Upper lobe of right lung (tissue), 1 donor: ENCODE results near the gene MYH9. TPM values are rescaled to one million over a fixed set of nuclear protein-coding genes. Genes with fewer than 3 reads are reported as not detected.

Experiments used
- ATAC-seq: fragments of 200-7000 bp; cut with Tn5 transposase; one replicate; pipeline ENCODE4 v1.9.1; 2020; ENCODE audit warnings: mild to moderate bottlenecking, moderate library complexity
- DNase-seq: peaks from one replicate; pipeline ENCODE4 v3.0.0-alpha.2; 2020
- H3K27ac ChIP-seq: fragments of 200-600 bp; one replicate; pipeline ENCODE4 v1.8.0; 2022
- H3K27me3 ChIP-seq: fragments of 200-600 bp; one replicate; pipeline ENCODE4 v1.8.0; 2022; ENCODE audit warnings: mild to moderate bottlenecking
- H3K36me3 ChIP-seq: fragments of 200-600 bp; one replicate; pipeline ENCODE4 v1.8.0; 2022
- H3K4me1 ChIP-seq: fragments of 200-600 bp; one replicate; pipeline ENCODE4 v1.8.0; 2022
- H3K4me3 ChIP-seq: fragments of 200-600 bp; one replicate; pipeline ENCODE4 v1.8.0; 2022; ENCODE audit warnings: mild to moderate bottlenecking
- H3K9me3 ChIP-seq: fragments of 200-600 bp; one replicate; pipeline ENCODE4 v1.8.0; 2022
- CTCF ChIP-seq: fragments of 200-600 bp; IDR thresholded peaks from one replicate; pipeline ENCODE4 v1.8.0; 2022; ENCODE audit warnings: antibody characterized with exemption
- intact Hi-C: fragments of 100-400 bp; cut with DNase I; formaldehyde crosslinking; loops from one replicate; pipeline ENCODE4 v1.11.0; 2022
- total RNA-seq: library from RNA; stranded (reverse); fragmentation: NEBNext Ultra II Directional; extraction: Animal tissue kit (Norgen Biotek cat#: 25700); gene quantifications from one replicate; pipeline ENCODE4 v1.2.1, GENCODE V29; 2021
- donor health status: DM: no; HTN: yes; CAD: no; lungs with severe emphysema.

MYH9 gene
- total RNA-seq, 1 donor from 2014 or later, result 842 TPM

DNA sequence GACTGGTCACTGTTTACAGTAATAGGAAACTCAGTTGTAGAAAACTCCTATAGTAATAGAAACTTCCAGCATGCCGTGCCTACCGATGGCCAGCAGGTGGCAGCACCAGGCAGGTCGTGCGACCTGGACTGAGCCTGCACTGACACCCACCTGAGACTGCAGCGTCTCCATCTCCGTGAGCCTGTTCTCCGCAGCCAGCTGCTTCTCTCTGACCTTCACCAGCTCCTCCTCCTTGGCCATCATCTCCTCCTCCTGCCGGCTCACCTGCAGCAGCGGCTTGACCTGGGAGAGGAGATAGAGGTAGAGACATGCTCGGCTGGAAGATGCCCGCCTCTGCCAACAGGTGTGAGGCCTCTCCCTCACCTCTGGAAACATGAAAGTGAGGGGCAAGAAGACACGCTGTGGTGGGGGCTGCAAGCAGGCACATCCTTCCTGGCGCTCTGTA is 86.4 kb downstream of the MYH9 start:
- peak; percentile 85 for DNase-seq
- ATAC-seq, result peak; percentile 78
- intact Hi-C loops, result loop anchor here (5.0 kb wide), 1 partner anchor 166 kb away; no protein-coding TSS in a partner anchor
- Histone ChIP-seq H3K27ac (no peak overlapping the region), H3K4me3 (no peak overlapping the region), H3K27me3 (no peaks in the 10 kb centered on the region), H3K36me3 (peaks cover 100% of the 10 kb centered on the region), H3K4me1 (no peaks in the 10 kb centered on the region), H3K9me3 (no peaks in the 10 kb centered on the region)
- TF ChIP-seq CTCF, result peak; percentile 95

DNA sequence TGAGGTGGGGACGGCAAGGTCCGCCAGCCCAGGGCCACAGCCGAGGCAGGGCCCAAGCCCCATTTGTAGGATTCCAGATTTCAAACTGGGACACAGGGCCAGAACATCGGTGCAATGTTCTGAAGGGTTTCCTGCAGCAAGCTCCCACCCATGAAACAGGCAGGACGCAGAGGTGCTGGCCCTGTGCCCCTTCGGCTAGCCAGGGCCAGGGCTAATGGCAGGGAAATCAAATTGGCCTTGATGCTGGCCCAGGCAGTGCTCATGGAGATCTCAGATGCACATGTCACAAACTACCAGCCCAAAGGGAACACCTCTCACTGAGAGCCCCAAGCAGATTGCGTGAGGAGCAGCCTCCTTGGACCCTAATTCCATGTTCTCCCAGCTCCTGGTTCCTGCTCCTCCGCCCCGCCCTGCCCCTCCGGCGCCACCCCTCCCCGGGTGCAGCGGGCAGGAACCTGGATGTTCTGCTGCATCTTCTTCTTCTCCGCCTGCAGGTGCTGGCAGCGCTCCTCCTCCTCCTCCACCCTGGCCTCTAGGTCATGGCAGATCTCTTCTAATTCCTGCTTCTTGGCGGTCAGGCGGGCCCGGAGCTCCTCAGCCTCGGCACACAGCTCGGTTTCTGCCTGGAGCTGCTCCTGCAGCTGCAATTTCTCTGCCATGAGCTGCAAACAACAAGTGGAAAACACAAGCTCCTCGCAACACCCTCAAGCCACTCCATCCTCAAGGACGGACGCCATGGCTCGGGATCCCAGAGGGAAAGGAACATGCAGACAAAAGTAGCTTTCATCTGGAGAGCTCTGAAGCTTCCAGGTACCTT is 87.2 kb downstream of the MYH9 start:
- H3K4me1 ChIP-seq, result no peaks in the 10 kb centered on the region
- no peaks in the 10 kb centered on the region for H3K9me3 ChIP-seq
- H3K27ac ChIP-seq, result peak overlapping the region; percentile 11
- DNase-seq (peak; percentile 55), ATAC-seq (no peak)
- intact Hi-C loops, result loop anchor here (5.0 kb wide), 1 partner anchor 167 kb away; no protein-coding TSS in a partner anchor
- no peak for TF ChIP-seq CTCF
- H3K36me3 ChIP-seq, result peaks cover 100% of the 10 kb centered on the region
- H3K4me3 ChIP-seq, result no peak overlapping the region
- H3K27me3 ChIP-seq, result no peaks in the 10 kb centered on the region

- intact Hi-C loops, result loop anchor here (5.0 kb wide), 1 partner anchor 167 kb away; no protein-coding TSS in a partner anchor
- DNase-seq, result no peak
- H3K27ac ChIP-seq, result no peak overlapping the region
These were observed 87.9 kb downstream of the MYH9 start for GRCh38 chr22:36299911-36300310.

DNA sequence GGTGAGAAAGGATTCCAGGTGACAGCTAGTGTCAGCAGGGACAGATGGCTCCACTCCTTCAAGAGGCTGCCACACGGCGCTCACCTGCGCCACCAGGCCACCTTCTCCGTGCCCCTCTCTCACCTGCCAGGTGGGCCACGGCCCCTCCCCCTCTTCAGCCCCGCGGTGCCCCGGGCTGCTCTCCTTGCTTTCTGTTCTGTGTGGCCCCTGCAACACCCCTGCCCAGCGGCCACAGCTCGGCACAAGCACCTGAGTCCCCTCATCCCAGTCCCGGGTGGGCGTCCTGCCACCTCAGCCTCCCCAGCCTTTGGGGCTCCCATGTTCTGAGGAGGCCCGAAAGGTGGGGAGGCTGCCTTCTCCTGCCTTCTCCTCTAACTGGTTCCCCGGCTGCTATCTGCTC is 88.5 kb downstream of the MYH9 start:
- H3K4me3 ChIP-seq, result no peak overlapping the region
- intact Hi-C loops, result no loop called here
- no peaks in the 10 kb centered on the region for H3K9me3 ChIP-seq
- ATAC-seq (no peak), DNase-seq (no peak)
- H3K36me3 ChIP-seq, result peaks cover 100% of the 10 kb centered on the region
- H3K27me3 ChIP-seq, result no peaks in the 10 kb centered on the region
- no peaks in the 10 kb centered on the region for H3K4me1 ChIP-seq
- TF ChIP-seq CTCF, result no peak
- no peak overlapping the region for H3K27ac ChIP-seq

More at GRCh38 chr22:36299911-36300310, 87.9 kb downstream of the MYH9 start:
- TF ChIP-seq CTCF, result no peak
- Histone ChIP-seq H3K9me3 (no peaks in the 10 kb centered on the region), H3K36me3 (peaks cover 100% of the 10 kb centered on the region), H3K27me3 (no peaks in the 10 kb centered on the region), H3K4me3 (no peak overlapping the region), H3K4me1 (no peaks in the 10 kb centered on the region)
- ATAC-seq, result no peak

DNA sequence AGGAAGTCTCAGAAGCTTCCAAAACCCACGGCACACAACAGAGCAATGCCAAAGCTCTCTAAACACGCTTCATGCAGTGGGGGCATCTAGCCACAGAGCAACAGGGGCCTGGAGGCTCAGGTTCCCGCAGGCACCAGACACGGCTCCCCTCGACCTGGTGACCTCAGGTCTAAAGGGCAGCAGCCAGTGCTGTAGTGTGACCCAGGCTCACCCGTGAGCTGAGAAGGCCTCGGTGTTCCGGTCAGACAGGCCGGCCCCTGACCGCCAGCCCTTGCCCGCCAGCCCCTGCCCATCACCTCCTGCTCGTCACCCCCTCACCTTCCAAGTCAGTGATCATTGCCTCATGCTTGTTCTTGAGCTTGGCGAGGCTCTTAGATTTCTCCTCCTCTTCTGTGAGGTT is 89.2 kb downstream of the MYH9 start:
- Histone ChIP-seq H3K4me1 (no peaks in the 10 kb centered on the region), H3K9me3 (no peaks in the 10 kb centered on the region), H3K27ac (no peak overlapping the region), H3K4me3 (no peak overlapping the region), H3K36me3 (peaks cover 100% of the 10 kb centered on the region), H3K27me3 (no peaks in the 10 kb centered on the region)
- TF ChIP-seq CTCF, result no peak
- intact Hi-C loops, result no loop called here
- no peak for DNase-seq
- no peak for ATAC-seq
